ENCODE measurements around the gene NECTIN2. TPM values are rescaled to one million over a fixed set of nuclear protein-coding genes. Genes with fewer than 3 reads are reported as not detected.

Gene NECTIN2
- total RNA-seq, 1 donor from 2014 or later: 302 TPM

- FAIRE-seq: no peak
These were observed 17.9 kb downstream of the NECTIN2 start for GRCh38 chr19:44863990-44864389.

DNA sequence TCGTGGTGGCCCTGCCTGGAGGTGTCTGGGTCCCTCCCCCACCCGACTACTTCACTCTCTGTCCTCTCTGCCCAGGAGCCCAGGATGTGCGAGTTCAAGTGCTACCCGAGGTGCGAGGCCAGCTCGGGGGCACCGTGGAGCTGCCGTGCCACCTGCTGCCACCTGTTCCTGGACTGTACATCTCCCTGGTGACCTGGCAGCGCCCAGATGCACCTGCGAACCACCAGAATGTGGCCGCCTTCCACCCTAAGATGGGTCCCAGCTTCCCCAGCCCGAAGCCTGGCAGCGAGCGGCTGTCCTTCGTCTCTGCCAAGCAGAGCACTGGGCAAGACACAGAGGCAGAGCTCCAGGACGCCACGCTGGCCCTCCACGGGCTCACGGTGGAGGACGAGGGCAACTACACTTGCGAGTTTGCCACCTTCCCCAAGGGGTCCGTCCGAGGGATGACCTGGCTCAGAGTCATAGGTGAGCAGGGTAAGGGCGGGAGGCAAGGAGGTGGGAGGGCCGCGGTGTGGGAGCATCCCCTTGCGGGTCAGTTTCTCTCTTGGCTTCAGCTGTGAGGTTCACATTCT lies 19.2 kb downstream of the NECTIN2 start:
- H2AFZ ChIP-seq (ENCODE audit: low read depth, low read length): no peak overlapping the region
- no peak for FAIRE-seq

More at GRCh38 chr19:44863990-44864389, 17.9 kb downstream of the NECTIN2 start:
- Histone ChIP-seq H3K27me3 (ENCODE audit: insufficient read depth, low read length) (no peaks in the 10 kb centered on the region), H3K27ac (ENCODE audit: low read depth, low read length) (no peak overlapping the region), H2AFZ (ENCODE audit: low read depth, low read length) (no peak overlapping the region), H3K36me3 (ENCODE audit: insufficient read depth, low read length) (peaks cover 16% of the 10 kb centered on the region), H3K4me1 (ENCODE audit: insufficient read depth, low read length) (peaks cover 3% of the 10 kb centered on the region), H3K4me2 (ENCODE audit: low read length) (no peak overlapping the region), H3K9me3 (ENCODE audit: insufficient read depth, low read depth, low read length) (no peaks in the 10 kb centered on the region), H3K4me3 (ENCODE audit: insufficient read depth, low read depth, low read length) (no peak overlapping the region), H3K9ac (ENCODE audit: low read length) (no peak overlapping the region), H4K20me1 (ENCODE audit: insufficient read depth, low read length) (peaks cover 76% of the 10 kb centered on the region), H3K79me2 (ENCODE audit: insufficient read depth, low read length) (peaks cover 74% of the 10 kb centered on the region)
- no peak overlapping the region for H3K27ac Mint-ChIP-seq (ENCODE audit: unreplicated experiment)
- H3K4me1 Mint-ChIP-seq (ENCODE audit: low read depth, unreplicated experiment): no peaks in the 10 kb centered on the region
- TF ChIP-seq, protein P1, sequence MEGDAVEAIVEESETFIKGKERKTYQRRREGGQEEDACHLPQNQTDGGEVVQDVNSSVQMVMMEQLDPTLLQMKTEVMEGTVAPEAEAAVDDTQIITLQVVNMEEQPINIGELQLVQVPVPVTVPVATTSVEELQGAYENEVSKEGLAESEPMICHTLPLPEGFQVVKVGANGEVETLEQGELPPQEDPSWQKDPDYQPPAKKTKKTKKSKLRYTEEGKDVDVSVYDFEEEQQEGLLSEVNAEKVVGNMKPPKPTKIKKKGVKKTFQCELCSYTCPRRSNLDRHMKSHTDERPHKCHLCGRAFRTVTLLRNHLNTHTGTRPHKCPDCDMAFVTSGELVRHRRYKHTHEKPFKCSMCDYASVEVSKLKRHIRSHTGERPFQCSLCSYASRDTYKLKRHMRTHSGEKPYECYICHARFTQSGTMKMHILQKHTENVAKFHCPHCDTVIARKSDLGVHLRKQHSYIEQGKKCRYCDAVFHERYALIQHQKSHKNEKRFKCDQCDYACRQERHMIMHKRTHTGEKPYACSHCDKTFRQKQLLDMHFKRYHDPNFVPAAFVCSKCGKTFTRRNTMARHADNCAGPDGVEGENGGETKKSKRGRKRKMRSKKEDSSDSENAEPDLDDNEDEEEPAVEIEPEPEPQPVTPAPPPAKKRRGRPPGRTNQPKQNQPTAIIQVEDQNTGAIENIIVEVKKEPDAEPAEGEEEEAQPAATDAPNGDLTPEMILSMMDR (IDR thresholded peaks at IDR 0.05; ENCODE audit: insufficient read depth, low read depth, low read length): no peak
- TF ChIP-seq EZH2 (IDR thresholded peaks at IDR 0.05; ENCODE audit: insufficient read depth, low read length): no peak
- H3K4me3 Mint-ChIP-seq (ENCODE audit: unreplicated experiment): no peak overlapping the region
- no peaks in the 10 kb centered on the region for H3K9me3 Mint-ChIP-seq (ENCODE audit: unreplicated experiment)
- H3K27me3 Mint-ChIP-seq (ENCODE audit: low read depth, unreplicated experiment): no peaks in the 10 kb centered on the region
- DNase-seq (ENCODE audit: low read depth): no peak
- peaks cover 40% of the 10 kb centered on the region for H3K36me3 Mint-ChIP-seq (ENCODE audit: low read depth, unreplicated experiment)

GRCh38 chr19:44866664-44867063 lies 20.6 kb downstream of the NECTIN2 start:
- no peak overlapping the region for H3K4me3 ChIP-seq (ENCODE audit: insufficient read depth, low read depth, low read length)
- no peak overlapping the region for H3K9ac ChIP-seq (ENCODE audit: low read length)
- DNase-seq (ENCODE audit: low read depth) (no peak), FAIRE-seq (no peak)
- TF ChIP-seq, protein P1 (IDR thresholded peaks at IDR 0.05; ENCODE audit: insufficient read depth, low read depth, low read length): no peak
- no peak for TF ChIP-seq EZH2 (IDR thresholded peaks at IDR 0.05; ENCODE audit: insufficient read depth, low read length)
- H3K4me1 ChIP-seq (ENCODE audit: insufficient read depth, low read length): peaks cover 16% of the 10 kb centered on the region
- no peak overlapping the region for H3K4me2 ChIP-seq (ENCODE audit: low read length)
- H3K27ac Mint-ChIP-seq (ENCODE audit: unreplicated experiment): peak overlapping the region; percentile 59
- H4K20me1 ChIP-seq (ENCODE audit: insufficient read depth, low read length): peaks cover 59% of the 10 kb centered on the region
- no peaks in the 10 kb centered on the region for H3K27me3 ChIP-seq (ENCODE audit: insufficient read depth, low read length)
- H3K27me3 Mint-ChIP-seq (ENCODE audit: low read depth, unreplicated experiment): no peaks in the 10 kb centered on the region
- no peaks in the 10 kb centered on the region for H3K9me3 ChIP-seq (ENCODE audit: insufficient read depth, low read depth, low read length)
- H3K79me2 ChIP-seq (ENCODE audit: insufficient read depth, low read length): peaks cover 57% of the 10 kb centered on the region
- peaks cover 8% of the 10 kb centered on the region for H3K36me3 ChIP-seq (ENCODE audit: insufficient read depth, low read length)
- H3K4me1 Mint-ChIP-seq (ENCODE audit: low read depth, unreplicated experiment): peaks cover 8% of the 10 kb centered on the region
- H3K36me3 Mint-ChIP-seq (ENCODE audit: low read depth, unreplicated experiment): peaks cover 40% of the 10 kb centered on the region
- no peaks in the 10 kb centered on the region for H3K9me3 Mint-ChIP-seq (ENCODE audit: unreplicated experiment)
- H3K4me3 Mint-ChIP-seq (ENCODE audit: unreplicated experiment): no peak overlapping the region
- no peak overlapping the region for H2AFZ ChIP-seq (ENCODE audit: low read depth, low read length)
- no peak overlapping the region for H3K27ac ChIP-seq (ENCODE audit: low read depth, low read length)

More for the DNA sequence above, 19.2 kb downstream of the NECTIN2 start:
- H3K27ac Mint-ChIP-seq (ENCODE audit: unreplicated experiment): no peak overlapping the region
- H3K4me1 Mint-ChIP-seq (ENCODE audit: low read depth, unreplicated experiment): peaks cover 6% of the 10 kb centered on the region
- H3K9me3 ChIP-seq (ENCODE audit: insufficient read depth, low read depth, low read length): no peaks in the 10 kb centered on the region
- H3K4me3 Mint-ChIP-seq (ENCODE audit: unreplicated experiment): peak overlapping the region; percentile 34
- H3K4me3 ChIP-seq (ENCODE audit: insufficient read depth, low read depth, low read length): no peak overlapping the region
- H3K27me3 ChIP-seq (ENCODE audit: insufficient read depth, low read length): no peaks in the 10 kb centered on the region
- no peaks in the 10 kb centered on the region for H3K27me3 Mint-ChIP-seq (ENCODE audit: low read depth, unreplicated experiment)
- peaks cover 45% of the 10 kb centered on the region for H3K36me3 Mint-ChIP-seq (ENCODE audit: low read depth, unreplicated experiment)
- DNase-seq (ENCODE audit: low read depth): no peak
- no peak overlapping the region for H3K27ac ChIP-seq (ENCODE audit: low read depth, low read length)
- H3K9ac ChIP-seq (ENCODE audit: low read length): no peak overlapping the region
- no peak for TF ChIP-seq EZH2 (IDR thresholded peaks at IDR 0.05; ENCODE audit: insufficient read depth, low read length)
- TF ChIP-seq, protein P1 (IDR thresholded peaks at IDR 0.05; ENCODE audit: insufficient read depth, low read depth, low read length): no peak
- H3K79me2 ChIP-seq (ENCODE audit: insufficient read depth, low read length): peaks cover 61% of the 10 kb centered on the region
- peaks cover 11% of the 10 kb centered on the region for H3K36me3 ChIP-seq (ENCODE audit: insufficient read depth, low read length)
- no peak overlapping the region for H3K4me2 ChIP-seq (ENCODE audit: low read length)
- no peaks in the 10 kb centered on the region for H3K9me3 Mint-ChIP-seq (ENCODE audit: unreplicated experiment)
- H4K20me1 ChIP-seq (ENCODE audit: insufficient read depth, low read length): peaks cover 68% of the 10 kb centered on the region
- H3K4me1 ChIP-seq (ENCODE audit: insufficient read depth, low read length): peaks cover 12% of the 10 kb centered on the region

Data from astrocyte (in vitro differentiated cells and primary cell).